GM12878 (cell line): ENCODE data around the gene HOXC9.

Experiments used
- CREM ChIP-seq: IDR thresholded peaks from 2 replicates; pipeline ENCODE4 v1.6.1; 2014; ENCODE audit warnings: antibody characterized with exemption, low read depth
- SP1 ChIP-seq: IDR thresholded peaks from one replicate; pipeline ENCODE4 v1.6.1; 2011; ENCODE audit warnings: low read depth, low read length
- TCF7 ChIP-seq: IDR thresholded peaks from 2 replicates; pipeline ENCODE4 v1.6.1; 2014; ENCODE audit warnings: antibody characterized with exemption, borderline replicate concordance
- TF ChIP-seq, protein P1 (sequence below), 3 experiments: IDR thresholded peaks in 2 of 3; conservative IDR thresholded peaks in 1 of 3; 2 replicates each; pipeline ENCODE4 v1.5.1; 2011; ENCODE audit warnings: low read depth in 3 of 3, low read length in 3 of 3, mild to moderate bottlenecking in 3 of 3, control low read depth in 2 of 3, moderate library complexity in 2 of 3, inconsistent platforms in 1 of 3, mixed read lengths in 1 of 3; ENCODE audit not compliant: control insufficient read depth in 2 of 3, insufficient read depth in 1 of 3; ENCODE audit errors: extremely low read depth in 1 of 3

DNA sequence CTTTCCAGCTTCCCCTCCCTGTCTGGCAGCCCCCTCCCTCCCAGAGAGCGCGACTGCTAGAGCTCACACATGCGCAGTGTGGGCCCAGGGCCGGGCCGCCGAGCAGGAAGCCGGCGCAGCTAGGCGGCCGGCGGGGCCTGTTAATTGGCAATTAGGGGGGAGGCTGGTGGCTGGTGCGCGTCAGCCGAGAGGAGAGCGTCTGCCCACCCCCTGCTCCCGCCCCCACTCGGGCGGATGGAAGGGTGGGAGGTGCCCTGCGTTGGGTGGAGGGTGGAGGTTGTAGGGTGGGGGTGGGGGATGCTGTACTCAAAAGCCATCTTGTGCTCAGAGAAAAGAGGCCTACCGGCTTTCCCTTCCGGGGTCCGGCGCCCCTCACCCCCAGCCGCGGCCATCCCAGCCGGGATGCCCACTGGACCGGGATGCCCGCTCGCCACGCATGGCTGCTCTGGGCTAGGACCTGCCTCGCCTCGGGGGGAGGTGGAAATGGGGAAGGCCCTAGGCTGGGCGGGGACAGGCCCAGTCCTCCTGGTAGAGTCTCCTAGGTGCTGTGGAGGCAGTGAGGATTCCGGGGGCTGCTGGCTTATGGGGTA lies 18.0 kb downstream of the HOXC9 start:
- TF ChIP-seq SP1, result no peak
- no peak for TF ChIP-seq TCF7
- TF ChIP-seq CREM, result peak; percentile 15; the same call in 1 of the 2 replicates
- TF ChIP-seq, protein P1, sequence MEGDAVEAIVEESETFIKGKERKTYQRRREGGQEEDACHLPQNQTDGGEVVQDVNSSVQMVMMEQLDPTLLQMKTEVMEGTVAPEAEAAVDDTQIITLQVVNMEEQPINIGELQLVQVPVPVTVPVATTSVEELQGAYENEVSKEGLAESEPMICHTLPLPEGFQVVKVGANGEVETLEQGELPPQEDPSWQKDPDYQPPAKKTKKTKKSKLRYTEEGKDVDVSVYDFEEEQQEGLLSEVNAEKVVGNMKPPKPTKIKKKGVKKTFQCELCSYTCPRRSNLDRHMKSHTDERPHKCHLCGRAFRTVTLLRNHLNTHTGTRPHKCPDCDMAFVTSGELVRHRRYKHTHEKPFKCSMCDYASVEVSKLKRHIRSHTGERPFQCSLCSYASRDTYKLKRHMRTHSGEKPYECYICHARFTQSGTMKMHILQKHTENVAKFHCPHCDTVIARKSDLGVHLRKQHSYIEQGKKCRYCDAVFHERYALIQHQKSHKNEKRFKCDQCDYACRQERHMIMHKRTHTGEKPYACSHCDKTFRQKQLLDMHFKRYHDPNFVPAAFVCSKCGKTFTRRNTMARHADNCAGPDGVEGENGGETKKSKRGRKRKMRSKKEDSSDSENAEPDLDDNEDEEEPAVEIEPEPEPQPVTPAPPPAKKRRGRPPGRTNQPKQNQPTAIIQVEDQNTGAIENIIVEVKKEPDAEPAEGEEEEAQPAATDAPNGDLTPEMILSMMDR (IDR thresholded peaks at IDR 0.05 in 2 of 3, conservative IDR thresholded peaks at IDR 0.05 in 1 of 3; ENCODE audit: control insufficient read depth in 2 of 3, extremely low read depth in 1 of 3, insufficient read depth in 1 of 3, low read depth in 3 of 3, low read length in 3 of 3), result no peak
